ENCODE results near the gene NDC1.

- TF ChIP-seq CTCF (IDR thresholded peaks at IDR 0.05; ENCODE audit: insufficient read depth, low read depth, low read length) (no peak), EZH2 (IDR thresholded peaks at IDR 0.05; ENCODE audit: insufficient read depth, low read length) (no peak)
Measured at GRCh38 chr1:53847980-53848379, 9.9 kb upstream of the NDC1 start.
